Heart right ventricle (tissue), 16 donors: ENCODE measurements around the gene NR5A1. TPM values are rescaled to one million over a fixed set of nuclear protein-coding genes. Genes with fewer than 3 reads are reported as not detected.

Experiments
- ATAC-seq, 8 donors: fragments of 200-7000 bp; cut with Tn5 transposase; one replicate each; pipeline ENCODE4 v1.9.1; 2020; ENCODE audit warnings: mild to moderate bottlenecking in 8 of 8, moderate library complexity in 8 of 8, moderate number of reproducible peaks in 1 of 8
- DNase-seq, 2 donors: peaks; one replicate each; pipeline ENCODE4 v3.0.0-alpha.2; 2020
- H3K27ac ChIP-seq, 10 donors: fragments of 200-600 bp; sonication (generic) in 2 of 10; one replicate each; pipeline versions ENCODE4 v1.5.0 to v1.8.0; 2020 to 2022; ENCODE audit warnings: mild to moderate bottlenecking in 3 of 10
- H3K27me3 ChIP-seq, 7 donors: fragments of 200-600 bp; one replicate each; pipeline ENCODE4 v1.8.0; 2021 to 2022; ENCODE audit warnings: mild to moderate bottlenecking in 2 of 7
- H3K36me3 ChIP-seq, 9 donors: fragments of 200-600 bp; sonication (generic) in 1 of 9; one replicate each; pipeline versions ENCODE4 v1.5.0 to v1.8.0; 2020 to 2022; ENCODE audit warnings: mild to moderate bottlenecking in 2 of 9
- H3K4me1 ChIP-seq, 9 donors: fragments of 200-600 bp; sonication (generic) in 1 of 9; one replicate each; pipeline versions ENCODE4 v1.5.0 to v1.8.0; 2020 to 2022; ENCODE audit warnings: mild to moderate bottlenecking in 4 of 9
- H3K4me3 ChIP-seq, 10 donors: fragments of 200-600 bp; sonication (generic) in 2 of 10; one replicate each; pipeline versions ENCODE4 v1.5.0 to v1.8.0; 2020 to 2022; ENCODE audit warnings: mild to moderate bottlenecking in 7 of 10, moderate library complexity in 2 of 10
- H3K9me3 ChIP-seq, 11 donors: fragments of 200-600 bp in 10 of 11; sonication (generic) in 2 of 11; one replicate each; pipeline versions ENCODE4 v1.5.0 to v1.8.0; 2013 to 2022; ENCODE audit warnings: mild to moderate bottlenecking in 2 of 11, control low read depth in 1 of 11, moderate library complexity in 1 of 11
- WGBS, 2 donors: extraction: QIAGEN DNeasy Blood & Tissue Kit; methylation state at CpG; one replicate each; pipeline ENCODE4 v1.1.7; 2013; ENCODE audit warnings: inconsistent platforms in 1 of 2; 5-methylcytosine and 5-hydroxymethylcytosine counted together
- intact Hi-C, 10 donors: fragments of 100-400 bp; cut with DNase I; formaldehyde crosslinking; loops; one replicate each; pipeline versions ENCODE4 v1.11.1 to v1.14.2; 2022
- polyA plus RNA-seq, 2 donors: library from polyadenylated mRNA; stranded (reverse); fragments of 200-250 nt; gene quantifications; one replicate each; pipeline ENCODE4 v1.2.3, GENCODE V29; 2013
- total RNA-seq, 10 donors: library from RNA; stranded (reverse); fragmentation: NEBNext Ultra II Directional in 3 of 10; extraction: Animal tissue kit (Norgen Biotek cat#: 25700) in 3 of 10; gene quantifications; one replicate each; pipeline versions ENCODE4 v1.2.1 to v1.2.4, GENCODE V29; 2021 to 2023
- TF ChIP-seq, protein P1 (sequence below), 9 donors: fragments of 200-600 bp; sonication (generic) in 2 of 9; IDR thresholded peaks; one replicate each; pipeline versions ENCODE4 v1.5.0 to v1.8.0; 2021 to 2022; ENCODE audit warnings: antibody characterized with exemption in 9 of 9, mild to moderate bottlenecking in 5 of 9, moderate library complexity in 1 of 9
- donor health status: Arrhythmogenic right ventricular cardiomyopathy.
- donor health status: ischemic (EF 13 %, LVEDD 7.1; RV severe dilation, severe dysfunction).
- donor health status: healthy with polysubstance abuse.
- donor health status: DM: no; HTN: yes; CAD: no.
- donor health status: DM: no; HTN: no; CAD: no.
- donor health status: ischemic (EF 25% LVEDD 6.9; RV normal size, moderate dysfunction).
- donor health status: ischemic (EF 25% LVEDD 5.7; RV mildly dilated, moderate dysfunction).
- donor health status: healthy.
- donor health status: DM: yes; HTN: yes; CAD: no.
- donor health status: Ischemic cardiomyopathy.
- donor health status: ischemic (EF 35%, LVEDD 5.7; RV mildly dilated, moderate dysfunction).
- donor health status: nonischemic (EF 11% LVEDD 7.7; RV severe dilation, severe dysfunction).
- donor health status: DM: yes; HTN: yes; CAD: no.
- donor health status: PGD.
- donor health status: ischemic (EF 29% LVEDD 5.4; RV normal size, mild dysfunction).
- donor health status: nonischemic (EF 23%, LVEDD 6.1; RV moderate dilation, normal function).

Gene NR5A1
- total and polyA plus RNA-seq, 12 donors = 0.01 to 0.15 TPM; not detected in 10

DNA sequence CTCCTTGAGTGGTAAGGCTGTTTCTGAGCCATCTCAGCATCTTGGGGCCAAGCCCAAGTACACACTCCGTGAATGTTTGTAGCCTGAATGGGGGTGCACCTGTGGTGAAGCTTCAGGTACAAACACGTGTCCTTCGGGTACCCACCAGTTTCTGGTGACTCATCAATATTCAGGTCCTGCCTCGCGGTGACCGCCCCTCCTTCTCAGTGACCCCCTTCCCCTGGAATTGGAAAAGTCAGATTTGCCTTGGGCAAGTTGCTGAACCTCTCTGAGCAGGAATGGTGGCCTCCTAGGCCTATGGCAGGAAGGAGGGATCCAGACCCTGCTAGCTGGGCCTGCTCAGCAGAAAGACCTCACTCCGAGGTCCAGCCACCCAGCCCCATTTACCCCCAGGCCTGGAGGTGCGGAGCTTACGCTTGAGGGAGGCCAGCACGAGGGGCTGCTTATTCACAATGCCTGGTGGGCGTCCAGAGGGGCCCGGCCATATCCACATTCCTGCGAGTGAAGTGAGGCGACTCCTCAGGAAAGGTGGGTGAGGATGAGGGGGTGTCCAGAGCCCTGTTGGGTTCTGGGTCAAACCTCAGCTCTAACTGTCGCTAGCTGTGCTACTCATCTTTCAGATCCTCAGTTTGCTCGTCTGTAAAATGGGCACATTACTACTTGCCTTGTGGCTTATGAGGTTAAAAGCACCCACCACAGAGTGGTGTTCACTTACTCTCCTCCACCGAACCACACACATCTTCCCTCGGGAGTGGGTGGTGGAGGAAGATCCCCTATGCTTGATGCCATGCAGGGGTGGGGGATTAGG, 49.9 kb downstream of the NR5A1 start:
- TF ChIP-seq, protein P1, sequence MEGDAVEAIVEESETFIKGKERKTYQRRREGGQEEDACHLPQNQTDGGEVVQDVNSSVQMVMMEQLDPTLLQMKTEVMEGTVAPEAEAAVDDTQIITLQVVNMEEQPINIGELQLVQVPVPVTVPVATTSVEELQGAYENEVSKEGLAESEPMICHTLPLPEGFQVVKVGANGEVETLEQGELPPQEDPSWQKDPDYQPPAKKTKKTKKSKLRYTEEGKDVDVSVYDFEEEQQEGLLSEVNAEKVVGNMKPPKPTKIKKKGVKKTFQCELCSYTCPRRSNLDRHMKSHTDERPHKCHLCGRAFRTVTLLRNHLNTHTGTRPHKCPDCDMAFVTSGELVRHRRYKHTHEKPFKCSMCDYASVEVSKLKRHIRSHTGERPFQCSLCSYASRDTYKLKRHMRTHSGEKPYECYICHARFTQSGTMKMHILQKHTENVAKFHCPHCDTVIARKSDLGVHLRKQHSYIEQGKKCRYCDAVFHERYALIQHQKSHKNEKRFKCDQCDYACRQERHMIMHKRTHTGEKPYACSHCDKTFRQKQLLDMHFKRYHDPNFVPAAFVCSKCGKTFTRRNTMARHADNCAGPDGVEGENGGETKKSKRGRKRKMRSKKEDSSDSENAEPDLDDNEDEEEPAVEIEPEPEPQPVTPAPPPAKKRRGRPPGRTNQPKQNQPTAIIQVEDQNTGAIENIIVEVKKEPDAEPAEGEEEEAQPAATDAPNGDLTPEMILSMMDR (IDR thresholded peaks at IDR 0.05) = no peak
- DNase-seq (no peak), ATAC-seq (no peak)
- Histone ChIP-seq H3K27ac (no peak overlapping the region), H3K27me3 (peaks cover 5 to 30% (median 25%) of the 10 kb centered on the region in 7 donors), H3K9me3 (peaks cover 0 to 12% (median 0%) of the 10 kb centered on the region in 11 donors), H3K4me1 (peaks cover 0 to 3% (median 0%) of the 10 kb centered on the region in 9 donors), H3K36me3 (no peaks in the 10 kb centered on the region), H3K4me3 (no peak overlapping the region)
- intact Hi-C loops = no loop called here
- WGBS, 2 donors = 86 to 88% methylated on average over 18 of the region's 18 CpGs

DNA sequence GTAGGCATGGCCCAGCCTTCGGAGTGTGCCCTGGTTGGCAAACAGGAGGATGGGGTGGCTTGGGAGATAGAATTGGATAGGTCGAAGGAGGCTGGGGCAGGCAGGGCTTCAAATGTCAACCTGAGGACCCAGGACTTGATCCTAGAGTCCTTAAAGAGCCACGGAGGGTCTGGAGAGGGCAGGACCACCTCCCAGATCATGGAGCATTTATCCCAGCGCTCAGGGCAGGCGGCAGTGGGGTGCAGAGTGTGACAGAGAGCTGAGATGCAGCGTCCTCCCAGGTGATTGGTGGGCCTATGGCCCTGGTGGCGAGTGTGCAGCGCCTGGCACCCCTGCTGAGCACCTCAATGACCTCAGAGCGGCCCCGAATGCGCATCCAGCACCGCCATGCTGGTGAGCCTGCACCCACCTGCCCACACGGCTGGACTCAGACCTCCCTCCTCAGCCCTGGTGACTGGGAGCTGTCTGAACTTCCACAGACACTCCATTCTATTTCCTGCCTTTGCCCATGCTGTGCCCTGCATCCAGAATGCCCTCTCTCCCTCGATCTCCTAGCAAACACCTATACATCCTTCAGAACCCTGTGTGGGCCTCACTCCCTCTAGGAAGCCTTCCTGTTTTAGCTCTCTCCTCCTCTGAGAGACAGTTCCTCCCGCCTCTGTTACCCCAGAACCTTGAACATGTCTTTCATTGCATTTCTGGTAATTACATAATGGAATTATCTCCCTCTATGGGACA, 50.7 kb downstream of the NR5A1 start:
- no peak overlapping the region for H3K4me3 ChIP-seq
- no peak for ATAC-seq
- TF ChIP-seq, protein P1 (IDR thresholded peaks at IDR 0.05) = no peak

DNA sequence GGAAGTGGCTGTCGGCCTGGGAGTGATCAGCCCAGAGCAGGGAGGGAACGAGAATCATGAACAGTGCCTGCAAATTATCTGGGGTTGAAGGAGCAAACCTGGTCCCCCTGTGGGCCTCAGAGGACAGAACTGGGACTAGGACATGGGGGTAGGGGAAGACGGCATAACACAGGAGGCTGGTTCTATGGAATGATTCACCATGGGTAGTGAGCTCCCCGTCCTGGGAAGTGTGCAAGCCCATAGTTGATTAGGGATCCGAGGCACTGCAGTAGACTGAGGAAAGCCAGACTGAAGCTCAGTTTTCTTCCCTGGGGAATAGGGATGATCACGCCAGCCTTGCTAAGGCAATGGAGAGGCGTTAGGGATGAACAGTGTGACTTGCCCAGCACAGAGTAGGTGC, 51.4 kb downstream of the NR5A1 start:
- ATAC-seq (no peak), DNase-seq (no peak)
- 76 to 82% methylated on average over 7 of the region's 7 CpGs for WGBS, 2 donors
- peaks cover 7 to 45% (median 39%) of the 10 kb centered on the region in 7 donors for H3K27me3 ChIP-seq
- peaks cover 0 to 6% (median 0%) of the 10 kb centered on the region in 11 donors for H3K9me3 ChIP-seq
- no peaks in the 10 kb centered on the region for H3K36me3 ChIP-seq
- H3K4me1 ChIP-seq = peaks cover 0 to 7% (median 2%) of the 10 kb centered on the region in 9 donors
- H3K27ac ChIP-seq = no peak overlapping the region
- intact Hi-C loops = no loop called here
- H3K4me3 ChIP-seq = no peak overlapping the region
- TF ChIP-seq, protein P1 (IDR thresholded peaks at IDR 0.05) = no peak

More for the DNA sequence above, 50.7 kb downstream of the NR5A1 start:
- 66 to 68% methylated on average over 15 of the region's 15 CpGs for WGBS, 2 donors
- H3K9me3 ChIP-seq = peaks cover 0 to 12% (median 0%) of the 10 kb centered on the region in 11 donors
- intact Hi-C loops = no loop called here
- no peaks in the 10 kb centered on the region for H3K36me3 ChIP-seq
- H3K4me1 ChIP-seq = peaks cover 0 to 3% (median 0%) of the 10 kb centered on the region in 9 donors
- DNase-seq = no peak
- peaks cover 5 to 38% (median 33%) of the 10 kb centered on the region in 7 donors for H3K27me3 ChIP-seq
- H3K27ac ChIP-seq = no peak overlapping the region

DNA sequence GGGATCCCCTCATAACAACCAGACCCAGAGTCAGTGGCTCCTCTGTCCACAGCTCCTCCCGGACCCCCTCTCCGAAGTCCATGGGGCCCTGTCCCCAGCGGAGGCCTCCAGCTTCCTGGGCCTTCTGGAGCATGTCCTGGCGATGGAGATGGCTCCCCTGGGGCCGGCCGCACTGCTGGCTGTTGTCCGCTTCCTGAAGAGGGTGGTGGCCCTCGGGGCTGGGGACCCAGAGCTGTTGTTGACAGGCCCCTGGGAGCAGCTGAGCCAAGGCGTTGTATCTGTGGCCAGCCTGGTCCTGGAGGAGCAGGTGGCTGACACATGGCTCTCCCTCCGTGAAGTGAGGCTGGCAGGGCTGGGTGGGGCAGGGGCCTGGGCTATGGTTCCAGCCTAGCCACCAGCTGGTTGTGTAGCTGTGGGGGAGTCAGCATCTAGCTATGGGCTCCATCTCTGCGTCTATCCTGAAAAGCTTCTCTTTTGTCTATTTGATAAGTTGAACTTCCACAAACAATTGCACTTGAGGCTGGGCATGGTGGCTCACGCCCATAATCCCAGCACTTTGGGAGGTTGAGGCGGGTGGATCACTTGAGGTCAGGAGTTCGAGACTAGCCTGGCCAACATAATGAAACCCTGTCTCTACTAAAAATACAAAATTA, 52.3 kb downstream of the NR5A1 start:
- H3K27ac ChIP-seq = no peak overlapping the region
- H3K9me3 ChIP-seq = no peaks in the 10 kb centered on the region
- no peak for DNase-seq
- 77 to 81% methylated on average over 14 of the region's 14 CpGs for WGBS, 2 donors
- H3K4me1 ChIP-seq = peaks cover 0 to 13% (median 8%) of the 10 kb centered on the region in 9 donors
- TF ChIP-seq, protein P1 (IDR thresholded peaks at IDR 0.05) = no peak
- ATAC-seq = no peak
- intact Hi-C loops = no loop called here
- H3K27me3 ChIP-seq = peaks cover 16 to 54% (median 48%) of the 10 kb centered on the region in 7 donors
- no peaks in the 10 kb centered on the region for H3K36me3 ChIP-seq
- no peak overlapping the region for H3K4me3 ChIP-seq
